Endothelial cell of umbilical vein (primary cell): ENCODE data around the gene KRT31.

Source experiments
- POLR2AphosphoS5 ChIP-seq: IDR thresholded peaks from 2 replicates; pipeline ENCODE4 v1.6.1; 2012; ENCODE audit warnings: low read depth, mild to moderate bottlenecking, control low read depth, low read length, moderate library complexity; ENCODE audit not compliant: insufficient read depth
- TF ChIP-seq, protein P1 (sequence below), 2 donors: IDR thresholded peaks; 1 replicate in 1 of 2; 2 replicates in 1 of 2; pipeline ENCODE4 v1.5.1; 2011; ENCODE audit warnings: low read length in 2 of 2, mild to moderate bottlenecking in 2 of 2, moderate library complexity in 2 of 2, control low read depth in 1 of 2, inconsistent platforms in 1 of 2, low read depth in 1 of 2; ENCODE audit not compliant: insufficient read depth in 1 of 2; ENCODE audit errors: extremely low read depth in 1 of 2

DNA sequence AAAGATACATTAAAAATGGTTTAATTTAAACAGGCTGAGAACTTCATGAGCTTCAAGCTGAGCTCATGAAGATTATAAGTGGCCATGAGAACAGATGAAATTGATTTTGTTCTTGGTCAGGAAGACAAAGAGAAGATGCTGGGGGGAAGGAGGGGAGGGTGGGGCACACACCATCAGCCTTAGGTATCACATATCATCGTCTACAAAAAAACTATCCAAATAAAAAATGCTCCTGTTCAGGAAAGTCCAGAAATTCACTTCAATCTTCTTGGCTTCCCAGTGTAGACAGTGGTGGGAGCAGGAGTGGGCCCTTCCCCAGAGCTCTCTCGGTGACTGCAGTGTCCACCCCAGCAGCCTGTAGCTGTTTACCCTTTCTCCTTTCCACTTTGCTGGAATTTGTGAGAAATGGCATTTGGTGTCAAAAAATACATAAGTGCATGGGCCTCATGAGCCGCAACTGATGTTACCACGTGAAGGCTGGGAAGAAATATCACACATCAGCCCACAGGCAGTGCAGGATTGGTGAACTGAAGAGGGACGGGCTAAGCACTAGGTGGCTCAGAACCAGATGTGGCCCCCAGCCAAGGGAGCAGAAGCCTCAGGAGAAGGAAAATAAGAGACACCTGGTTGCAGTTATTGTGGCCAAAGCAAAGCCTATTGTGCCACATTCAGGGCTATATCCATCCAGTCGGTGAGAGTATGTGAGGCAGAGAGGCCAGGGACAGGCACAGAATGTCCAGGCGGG is 20.9 kb upstream of the KRT31 start:
- TF ChIP-seq, protein P1, sequence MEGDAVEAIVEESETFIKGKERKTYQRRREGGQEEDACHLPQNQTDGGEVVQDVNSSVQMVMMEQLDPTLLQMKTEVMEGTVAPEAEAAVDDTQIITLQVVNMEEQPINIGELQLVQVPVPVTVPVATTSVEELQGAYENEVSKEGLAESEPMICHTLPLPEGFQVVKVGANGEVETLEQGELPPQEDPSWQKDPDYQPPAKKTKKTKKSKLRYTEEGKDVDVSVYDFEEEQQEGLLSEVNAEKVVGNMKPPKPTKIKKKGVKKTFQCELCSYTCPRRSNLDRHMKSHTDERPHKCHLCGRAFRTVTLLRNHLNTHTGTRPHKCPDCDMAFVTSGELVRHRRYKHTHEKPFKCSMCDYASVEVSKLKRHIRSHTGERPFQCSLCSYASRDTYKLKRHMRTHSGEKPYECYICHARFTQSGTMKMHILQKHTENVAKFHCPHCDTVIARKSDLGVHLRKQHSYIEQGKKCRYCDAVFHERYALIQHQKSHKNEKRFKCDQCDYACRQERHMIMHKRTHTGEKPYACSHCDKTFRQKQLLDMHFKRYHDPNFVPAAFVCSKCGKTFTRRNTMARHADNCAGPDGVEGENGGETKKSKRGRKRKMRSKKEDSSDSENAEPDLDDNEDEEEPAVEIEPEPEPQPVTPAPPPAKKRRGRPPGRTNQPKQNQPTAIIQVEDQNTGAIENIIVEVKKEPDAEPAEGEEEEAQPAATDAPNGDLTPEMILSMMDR (IDR thresholded peaks at IDR 0.05; ENCODE audit: extremely low read depth in 1 of 2, insufficient read depth in 1 of 2, low read depth in 1 of 2, low read length in 2 of 2): no peak
- no peak for TF ChIP-seq POLR2AphosphoS5
